ENCODE measurements around the gene BCAS3. TPM values are rescaled to one million over a fixed set of nuclear protein-coding genes. Genes with fewer than 3 reads are reported as not detected.

The BCAS3 gene
- total RNA-seq, 4 donors from 2014 or later: 20.7 to 76.3 (median 39.8) TPM

GRCh38 chr17:61393550-61393903 is 715.9 kb downstream of the BCAS3 start:
- intact Hi-C loops (cut with DNase I; ENCODE audit: low total_unique reads): no loop called here
- no peak for DNase-seq
- Histone ChIP-seq H3K27ac (no peak overlapping the region), H3K36me3 (no peaks in the 10 kb centered on the region), H3K9me3 (no peaks in the 10 kb centered on the region), H3K4me3 (no peak overlapping the region), H3K4me1 (peaks cover 5 to 30% (median 18%) of the 10 kb centered on the region in 4 donors), H3K27me3 (peaks cover 44% of the 10 kb centered on the region)
- in situ Hi-C loops (cut with MboI; ENCODE audit: low pct_ligation_motif_present in 1 of 4, low pct_unique_long_range_greater_than_20kb in 1 of 4, low sequenced_read_pairs in 3 of 4): loop anchor here (5.0 to 25.0 kb wide), 6 partner anchors 156 to 681 kb away; no protein-coding TSS in a partner anchor
- TF ChIP-seq POLR2AphosphoS5 (IDR thresholded peaks at IDR 0.05): no peak
- no peak for TF ChIP-seq POLR2A (IDR thresholded peaks at IDR 0.05)
- no peak for TF ChIP-seq EP300 (IDR thresholded peaks at IDR 0.05; ENCODE audit: low read depth)
- TF ChIP-seq CTCF (IDR thresholded peaks at IDR 0.05): no peak
- 81% methylated on average over 3 of the region's 3 CpGs; no CpG with 5 or more reads in 1 of the 2 donors for WGBS, 2 donors (ENCODE audit: low coverage in 1 of 2)

DNA sequence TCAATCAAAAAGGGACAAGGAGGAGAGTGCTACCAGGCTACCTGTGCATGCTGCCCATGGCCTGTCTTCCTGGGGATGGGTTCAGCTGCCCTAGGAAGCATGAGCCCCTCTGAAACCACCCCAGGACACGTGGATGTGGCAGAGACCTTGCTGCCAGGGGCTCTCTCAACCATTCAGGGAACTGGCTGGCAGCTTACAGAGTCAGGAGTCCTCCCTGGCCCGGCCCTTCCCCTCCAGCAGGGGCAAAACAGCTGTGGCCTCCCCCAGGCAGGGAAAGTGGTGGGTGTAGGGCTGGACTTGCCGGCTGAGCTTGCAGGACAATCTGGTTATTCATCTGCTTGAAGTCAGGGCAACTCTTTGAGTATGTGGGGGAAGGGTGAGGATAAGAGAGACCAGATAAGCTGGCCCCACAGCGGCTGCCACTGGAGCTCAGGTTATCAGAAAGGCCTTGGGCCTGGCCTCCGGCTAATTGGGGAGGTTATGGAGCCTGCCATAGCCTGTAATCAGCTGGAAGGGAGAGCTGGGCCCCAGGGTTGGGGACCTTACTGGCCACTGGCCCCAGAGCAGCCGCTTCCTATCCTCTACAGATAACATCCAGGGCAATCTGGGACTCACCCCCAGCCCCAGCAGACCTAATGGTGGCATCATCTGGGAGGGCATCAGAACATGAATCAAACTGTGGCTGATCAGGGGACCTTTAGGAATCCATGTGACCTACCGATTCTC is 716.4 kb downstream of the BCAS3 start:
- in situ Hi-C loops (cut with MboI; ENCODE audit: low pct_ligation_motif_present in 1 of 4, low pct_unique_long_range_greater_than_20kb in 1 of 4, low sequenced_read_pairs in 3 of 4) (loop anchor here (5.0 to 25.0 kb wide), 6 partner anchors 157 to 682 kb away; no protein-coding TSS in a partner anchor), intact Hi-C loops (cut with DNase I; ENCODE audit: low total_unique reads) (no loop called here)
- no peaks in the 10 kb centered on the region for H3K36me3 ChIP-seq
- DNase-seq: no peak
- H3K27me3 ChIP-seq: peaks cover 50% of the 10 kb centered on the region
- peaks cover 5 to 35% (median 22%) of the 10 kb centered on the region in 4 donors for H3K4me1 ChIP-seq
- no peaks in the 10 kb centered on the region for H3K9me3 ChIP-seq
- 87% methylated on average over 7 of the region's 7 CpGs; no CpG with 5 or more reads in 1 of the 2 donors for WGBS, 2 donors (ENCODE audit: low coverage in 1 of 2)
- no peak overlapping the region for H3K4me3 ChIP-seq
- peak overlapping the region in 1 of 4 donors; percentile 51 for H3K27ac ChIP-seq
- TF ChIP-seq CTCF (IDR thresholded peaks at IDR 0.05): no peak
- no peak for TF ChIP-seq EP300 (IDR thresholded peaks at IDR 0.05; ENCODE audit: low read depth)
- TF ChIP-seq POLR2AphosphoS5 (IDR thresholded peaks at IDR 0.05): no peak
- no peak for TF ChIP-seq POLR2A (IDR thresholded peaks at IDR 0.05)

DNA sequence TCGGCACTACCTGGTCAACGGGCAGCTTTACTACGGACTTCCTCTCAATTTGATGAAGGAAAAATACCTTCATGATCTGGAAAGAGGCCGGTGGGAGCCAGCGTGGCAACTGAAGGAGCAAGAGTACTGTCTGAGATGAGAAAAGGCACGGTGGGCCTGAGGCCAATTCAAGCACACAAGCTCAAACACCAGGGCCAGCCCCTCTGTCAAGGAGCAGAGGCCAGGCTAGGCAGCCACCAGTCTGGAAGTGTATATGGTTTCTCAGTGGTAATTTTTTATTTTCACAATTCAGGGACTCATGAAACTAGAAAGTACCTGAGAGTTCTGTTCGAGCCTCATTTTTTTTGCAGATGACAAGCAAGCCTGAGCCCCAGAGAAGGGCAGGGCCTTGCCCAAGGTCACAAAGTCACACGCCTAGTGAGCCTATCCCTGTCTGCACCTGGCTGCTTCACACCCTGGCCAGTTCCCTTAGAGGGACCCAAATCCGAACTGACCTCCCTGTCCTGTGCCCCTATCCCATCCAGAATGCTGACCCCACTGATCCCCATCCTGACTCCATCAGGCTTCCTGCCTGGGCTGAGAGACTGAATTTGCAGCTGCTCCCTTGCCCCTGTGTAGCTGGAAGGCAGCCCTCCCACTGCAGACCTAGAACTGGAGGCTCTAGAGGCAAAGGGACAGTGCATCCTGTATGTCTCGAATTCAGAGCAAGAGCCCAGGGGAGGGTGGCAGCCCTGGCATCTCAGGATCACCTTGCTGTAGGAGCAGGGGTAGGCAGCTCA is 717.2 kb downstream of the BCAS3 start:
- in situ Hi-C loops (cut with MboI; ENCODE audit: low pct_ligation_motif_present in 1 of 4, low pct_unique_long_range_greater_than_20kb in 1 of 4, low sequenced_read_pairs in 3 of 4): loop anchor here (5.0 to 25.0 kb wide), 6 partner anchors 158 to 683 kb away; no protein-coding TSS in a partner anchor
- H3K27me3 ChIP-seq: peaks cover 51% of the 10 kb centered on the region
- WGBS, 2 donors (ENCODE audit: low coverage in 1 of 2): 77% methylated on average over 10 of the region's 10 CpGs; no CpG with 5 or more reads in 1 of the 2 donors

More for the DNA sequence above, 717.2 kb downstream of the BCAS3 start:
- intact Hi-C loops (cut with DNase I; ENCODE audit: low total_unique reads): no loop called here
- DNase-seq: no peak
- Histone ChIP-seq H3K27ac (peak overlapping the region in 3 of 4 donors; percentile 74 to 78 (median 76)), H3K4me3 (no peak overlapping the region), H3K36me3 (no peaks in the 10 kb centered on the region), H3K9me3 (no peaks in the 10 kb centered on the region), H3K4me1 (peaks cover 5 to 39% (median 28%) of the 10 kb centered on the region in 4 donors)
- TF ChIP-seq POLR2AphosphoS5 (IDR thresholded peaks at IDR 0.05) (no peak), EP300 (IDR thresholded peaks at IDR 0.05; ENCODE audit: low read depth) (no peak), CTCF (IDR thresholded peaks at IDR 0.05) (no peak), POLR2A (IDR thresholded peaks at IDR 0.05) (no peak)

Data from transverse colon (tissue), 4 donors.